Measurements from ENCODE around the gene EHMT1.

Gene EHMT1

DNA sequence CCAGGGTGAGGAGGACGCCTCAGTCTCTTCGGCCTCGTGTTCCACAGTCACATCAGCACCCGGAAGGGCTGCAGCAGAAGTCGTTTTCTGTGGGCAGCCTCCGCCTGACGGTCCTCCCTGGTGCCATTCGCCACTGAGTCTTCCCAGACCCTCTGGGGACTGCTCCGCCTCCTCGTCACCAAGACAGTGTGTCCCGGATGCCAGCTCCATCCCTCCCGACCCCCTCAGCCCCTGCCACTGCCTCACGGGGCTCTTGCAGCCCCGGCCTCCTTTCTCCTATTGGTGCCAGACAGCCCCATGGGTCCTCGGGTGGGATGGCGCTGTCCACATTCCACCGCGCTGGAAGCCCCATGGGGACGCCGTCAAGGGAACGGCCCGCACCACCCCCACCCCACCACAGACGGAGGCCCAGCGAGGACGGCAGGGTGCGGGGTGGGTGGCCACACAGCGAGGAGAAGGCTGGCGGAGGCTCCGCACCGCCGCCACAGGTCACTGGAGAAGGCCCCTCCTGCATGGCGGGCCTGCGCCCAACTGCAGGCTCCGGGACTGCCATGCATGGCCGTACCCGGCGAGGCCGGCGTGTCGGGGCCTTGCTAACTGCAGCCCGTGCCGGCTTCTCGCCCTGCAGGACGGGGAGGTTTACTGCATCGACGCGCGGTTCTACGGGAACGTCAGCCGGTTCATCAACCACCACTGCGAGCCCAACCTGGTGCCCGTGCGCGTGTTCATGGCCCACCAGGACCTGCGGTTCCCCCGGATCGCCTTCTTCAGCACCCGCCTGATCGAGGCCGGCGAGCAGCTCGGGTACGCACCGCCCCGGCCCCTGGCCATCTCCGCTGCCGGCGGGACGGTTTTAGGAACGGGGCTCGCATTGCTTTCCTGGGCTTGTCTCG is 215.2 kb downstream of the EHMT1 start:
- no peak for DNase-seq

DNA sequence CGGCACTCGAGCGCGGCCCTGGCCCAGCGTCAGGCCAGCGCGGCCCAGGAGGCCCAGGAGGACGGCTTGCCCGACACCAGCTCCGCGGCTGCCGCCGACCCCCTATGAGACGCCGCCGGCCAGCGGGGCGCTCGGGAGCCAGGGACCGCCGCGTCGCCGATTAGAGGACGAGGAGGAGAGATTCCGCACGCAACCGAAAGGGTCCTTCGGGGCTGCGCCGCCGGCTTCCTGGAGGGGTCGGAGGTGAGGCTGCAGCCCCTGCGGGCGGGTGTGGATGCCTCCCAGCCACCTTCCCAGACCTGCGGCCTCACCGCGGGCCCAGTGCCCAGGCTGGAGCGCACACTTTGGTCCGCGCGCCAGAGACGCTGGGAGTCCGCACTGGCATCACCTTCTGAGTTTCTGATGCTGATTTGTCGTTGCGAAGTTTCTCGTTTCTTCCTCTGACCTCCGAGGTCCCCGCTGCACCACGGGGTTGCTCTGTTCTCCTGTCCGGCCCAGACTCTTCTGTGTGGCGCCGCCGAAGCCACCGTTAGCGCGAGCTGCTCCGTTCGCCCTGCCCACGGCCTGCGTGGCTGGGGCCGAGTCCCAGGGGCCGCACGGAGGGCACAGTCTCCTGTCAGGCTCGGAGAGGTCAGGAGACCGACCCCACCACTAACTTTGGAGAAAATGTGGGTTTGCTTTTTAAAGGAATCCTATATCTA is 216.2 kb downstream of the EHMT1 start:
- DNase-seq, result no peak

DNA sequence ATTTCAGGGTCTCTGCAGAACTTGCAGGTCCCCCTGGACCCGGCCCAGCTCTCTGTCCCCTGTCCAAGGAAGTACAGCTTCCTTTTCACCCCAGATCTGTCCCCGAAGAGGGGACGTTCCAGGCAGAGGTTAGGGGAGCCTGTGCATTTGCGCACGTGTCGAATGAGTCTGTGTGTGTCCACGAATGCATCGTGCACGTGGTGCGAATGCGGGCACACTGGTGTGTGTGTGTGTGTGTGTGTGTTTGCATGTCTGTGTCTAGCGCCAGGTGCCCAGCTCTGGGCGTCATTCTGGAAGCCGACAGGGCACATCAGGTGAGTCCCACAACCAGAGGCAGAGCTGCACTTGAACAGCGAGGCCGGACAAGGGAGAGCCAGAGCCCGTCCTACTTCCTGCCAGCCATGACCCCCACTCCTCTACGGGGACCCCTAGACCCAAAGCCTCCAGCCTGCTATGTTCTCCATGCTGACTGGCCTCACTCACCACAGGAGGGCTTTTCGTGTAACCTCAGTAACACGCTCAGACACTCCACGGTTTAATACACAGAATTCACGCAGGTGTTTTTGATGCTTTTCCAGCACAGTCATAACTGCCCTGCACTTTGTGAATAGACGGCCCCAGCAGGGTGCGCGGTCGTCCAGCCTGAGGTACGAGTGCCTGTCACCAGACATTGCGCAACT is 217.5 kb downstream of the EHMT1 start:
- DNase-seq, result no peak

DNA sequence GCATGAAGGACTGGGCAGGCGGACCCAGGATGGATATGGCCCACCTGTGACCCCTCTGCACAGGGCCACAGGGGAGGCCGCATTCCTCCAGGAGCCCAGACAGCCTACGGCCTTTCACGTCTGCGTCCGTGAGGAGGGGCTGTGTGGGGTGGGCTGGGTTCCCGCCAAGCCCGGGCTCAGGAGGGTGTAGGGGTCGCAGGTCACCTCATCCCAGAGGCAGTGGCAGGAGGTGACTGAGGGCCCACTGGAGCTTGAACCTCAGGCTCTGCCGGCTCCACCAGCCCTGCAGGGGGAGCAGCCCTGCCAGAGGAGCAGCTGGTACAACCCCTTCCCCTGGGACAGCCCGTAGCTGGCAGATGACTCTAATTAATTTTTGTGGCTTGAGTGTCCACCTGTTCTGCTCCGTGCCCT is 218.0 kb downstream of the EHMT1 start:
- DNase-seq, result no peak

DNA sequence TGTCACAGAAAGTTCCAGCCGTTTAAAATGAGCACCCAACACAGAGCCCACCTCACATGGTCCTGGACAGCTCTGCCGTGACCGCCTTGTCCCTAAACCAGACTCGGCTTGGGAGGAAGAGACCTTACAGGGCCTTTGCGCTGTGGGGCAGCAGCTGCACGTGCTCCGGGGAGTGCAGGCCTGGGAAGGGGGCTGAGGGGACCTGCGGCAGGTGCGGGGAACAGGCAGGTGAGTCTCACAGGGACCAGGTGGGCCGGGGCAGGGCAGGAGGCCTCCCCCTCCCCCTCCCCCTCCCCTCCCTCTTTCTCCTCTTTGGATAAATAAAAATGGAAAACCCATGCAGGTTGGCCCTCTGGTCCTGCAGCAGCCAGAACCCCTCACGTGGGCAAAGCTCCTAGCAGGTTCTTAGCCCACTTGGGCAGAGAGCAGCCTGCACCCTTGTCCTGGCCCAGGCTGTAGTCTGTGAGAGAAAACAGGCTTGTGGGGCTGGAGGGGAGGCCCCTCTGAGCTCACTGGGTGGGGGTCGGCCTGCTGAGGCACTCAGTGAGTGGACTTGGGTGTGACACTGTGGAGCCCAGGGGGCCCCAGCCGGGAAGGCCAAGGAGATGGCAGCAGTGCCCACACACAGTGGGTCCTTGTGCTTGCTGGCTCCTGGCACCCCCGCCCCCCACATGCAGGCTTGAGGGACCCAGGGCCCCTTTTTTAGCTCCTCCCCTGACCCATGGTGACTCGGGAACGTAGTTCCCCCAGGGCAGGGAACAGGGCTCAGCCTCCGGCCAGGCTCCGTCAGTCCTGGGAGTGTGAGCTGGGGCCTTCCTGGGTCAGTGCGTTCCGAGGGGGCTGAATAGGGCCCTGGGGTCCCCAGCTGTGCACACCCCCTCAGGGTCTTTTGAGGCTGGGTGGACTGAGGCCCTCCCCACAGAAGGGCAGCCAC is 218.8 kb downstream of the EHMT1 start:
- DNase-seq, result no peak

DNA sequence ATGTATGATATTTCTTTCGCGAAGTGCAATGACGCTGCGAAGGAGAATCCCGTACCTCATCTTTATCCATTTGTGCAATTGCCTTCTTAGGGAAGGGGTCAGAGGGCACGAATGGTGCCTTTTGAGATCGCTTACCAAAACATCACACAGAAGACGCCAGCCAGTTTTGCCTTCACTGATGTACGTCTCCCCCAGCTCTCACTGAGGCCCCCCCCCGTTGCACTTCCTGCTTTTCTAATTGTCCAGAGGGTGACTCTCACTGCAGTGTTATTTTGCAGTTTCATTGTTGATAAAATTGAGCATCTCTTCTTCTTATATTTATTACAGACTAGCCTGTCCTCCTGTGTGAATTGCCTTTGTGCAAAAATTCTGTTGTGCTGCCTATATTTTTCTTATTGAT is 219.8 kb downstream of the EHMT1 start:
- no peak for DNase-seq

DNA sequence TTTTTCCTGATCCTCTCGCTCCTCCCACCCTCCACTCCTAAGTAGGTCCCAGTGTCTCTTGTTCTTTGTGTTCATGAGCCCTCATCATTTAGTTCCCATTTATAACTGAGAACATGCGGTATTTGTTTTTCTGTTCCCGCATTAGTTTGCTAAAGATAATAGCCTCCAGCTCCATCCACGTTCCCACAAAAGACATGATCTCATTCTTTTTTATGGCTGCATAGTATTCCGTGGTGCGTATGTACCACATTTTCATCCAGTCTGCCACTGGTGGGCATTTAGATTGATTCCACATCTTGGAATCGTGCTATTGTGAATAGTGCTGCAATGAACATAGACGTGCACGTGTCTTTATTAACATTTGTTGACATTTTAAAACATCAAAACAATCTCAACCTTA is 224.6 kb downstream of the EHMT1 start:
- no peak for DNase-seq

DNA sequence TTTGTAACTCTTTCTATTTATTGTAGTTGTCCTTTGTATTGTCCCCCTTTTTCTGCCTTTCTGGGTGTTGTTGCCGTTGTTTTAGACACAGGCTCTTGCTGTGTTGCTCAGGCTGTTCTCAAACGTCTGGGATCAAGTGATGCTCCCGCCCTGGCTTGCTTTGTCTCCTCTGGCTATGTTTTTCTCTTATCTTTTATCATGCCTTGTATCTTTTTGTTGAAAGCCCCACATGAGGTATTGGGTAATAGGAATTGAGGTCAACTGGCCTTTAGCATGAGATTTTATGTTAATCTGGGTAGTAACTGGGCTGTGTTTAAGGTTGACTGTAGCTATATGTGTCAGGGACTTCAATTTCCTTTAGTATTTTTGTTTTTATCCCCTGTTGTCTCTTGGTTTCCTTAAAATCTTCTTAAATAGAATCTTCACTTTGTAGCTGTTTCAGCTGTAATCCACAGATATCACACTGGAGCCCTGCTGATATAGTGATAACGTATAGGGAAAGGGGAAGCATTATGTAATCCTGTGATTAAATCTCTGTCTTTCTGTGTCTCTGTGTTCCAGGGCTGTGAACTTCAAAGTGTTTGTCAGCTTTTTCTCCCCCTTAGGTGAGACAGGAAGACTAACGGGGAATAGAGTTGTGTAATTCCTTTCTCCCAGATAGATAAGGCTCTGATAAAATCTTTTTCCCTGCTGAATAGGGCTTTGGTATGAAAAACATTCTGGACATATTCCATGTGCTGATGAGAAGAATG is 232.9 kb downstream of the EHMT1 start:
- DNase-seq, result no peak

DNA sequence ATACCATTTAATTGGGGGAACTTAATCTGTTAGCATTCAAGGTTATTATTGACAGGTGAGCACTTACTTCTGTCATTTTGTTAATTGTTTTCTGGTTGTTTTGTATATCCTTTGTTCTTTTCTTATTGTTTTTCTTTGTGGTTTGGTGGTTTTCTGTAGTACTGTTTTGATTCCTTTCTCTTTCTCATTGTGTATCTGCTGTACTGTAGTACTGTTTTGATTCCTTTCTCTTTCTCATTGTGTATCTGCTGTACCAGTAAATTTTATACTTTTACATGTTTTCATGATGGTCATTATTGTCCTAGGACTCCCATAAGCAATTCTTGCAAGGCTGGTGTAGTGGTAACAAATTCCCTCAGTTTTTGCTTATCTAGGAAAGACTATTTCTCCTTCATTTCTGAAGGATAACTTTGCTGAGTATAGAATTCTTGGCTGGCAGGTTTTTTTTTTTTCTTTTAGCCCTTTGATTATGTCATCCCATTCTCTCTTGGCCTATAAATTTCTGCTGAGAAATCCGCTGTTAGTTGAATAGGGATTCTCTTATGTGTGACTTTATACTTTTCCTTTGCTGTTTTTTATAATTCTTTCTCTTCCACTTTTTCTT is 234.7 kb downstream of the EHMT1 start:
- no peak for DNase-seq

DNA sequence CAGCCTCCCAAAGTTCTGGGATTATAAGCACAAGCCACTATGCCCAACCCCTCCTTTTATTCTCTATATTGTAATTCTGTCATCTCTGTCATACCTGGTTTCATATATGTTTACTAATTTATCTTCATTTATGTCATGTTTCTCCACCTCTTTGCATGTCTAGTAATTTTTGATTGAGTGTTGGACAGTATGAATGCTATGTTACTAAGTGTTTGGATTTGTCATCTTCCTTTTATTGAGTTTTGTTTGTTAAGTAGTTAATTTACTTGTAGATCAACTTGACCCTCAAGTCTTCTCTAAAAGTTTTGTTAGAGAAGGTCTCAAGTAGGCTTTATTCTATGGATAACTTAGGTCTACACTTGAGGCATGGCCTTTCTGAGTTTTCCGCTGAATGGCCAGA is 241.6 kb downstream of the EHMT1 start:
- no peak for DNase-seq

DNA sequence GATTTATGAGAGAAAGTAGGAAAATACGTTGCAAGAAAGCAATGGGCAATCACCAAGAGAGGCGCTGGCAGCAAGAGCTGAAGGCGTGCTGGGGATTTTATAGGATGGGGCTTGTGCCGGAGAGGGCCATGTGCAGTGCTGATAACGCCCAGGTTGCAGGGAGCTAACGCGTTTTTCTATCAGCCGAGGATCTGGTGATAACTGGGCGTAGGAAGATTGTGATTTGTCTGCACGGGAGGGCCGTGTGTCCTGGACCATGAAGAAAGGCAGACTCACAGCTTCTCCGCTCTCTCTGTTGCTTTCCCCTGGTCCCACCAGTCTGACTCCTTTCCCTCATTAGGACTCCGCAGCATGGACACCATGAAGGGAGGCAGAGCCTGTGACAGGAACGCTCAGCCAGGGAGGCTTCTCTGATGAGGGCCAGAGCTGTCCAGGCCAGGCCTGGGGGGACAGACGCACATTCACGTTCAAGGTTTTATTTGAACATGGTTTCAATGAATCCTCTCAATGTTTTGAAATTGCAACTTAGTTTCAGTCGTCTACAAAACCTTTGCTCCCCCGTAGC is 246.9 kb downstream of the EHMT1 start:
- DNase-seq, result no peak

DNA sequence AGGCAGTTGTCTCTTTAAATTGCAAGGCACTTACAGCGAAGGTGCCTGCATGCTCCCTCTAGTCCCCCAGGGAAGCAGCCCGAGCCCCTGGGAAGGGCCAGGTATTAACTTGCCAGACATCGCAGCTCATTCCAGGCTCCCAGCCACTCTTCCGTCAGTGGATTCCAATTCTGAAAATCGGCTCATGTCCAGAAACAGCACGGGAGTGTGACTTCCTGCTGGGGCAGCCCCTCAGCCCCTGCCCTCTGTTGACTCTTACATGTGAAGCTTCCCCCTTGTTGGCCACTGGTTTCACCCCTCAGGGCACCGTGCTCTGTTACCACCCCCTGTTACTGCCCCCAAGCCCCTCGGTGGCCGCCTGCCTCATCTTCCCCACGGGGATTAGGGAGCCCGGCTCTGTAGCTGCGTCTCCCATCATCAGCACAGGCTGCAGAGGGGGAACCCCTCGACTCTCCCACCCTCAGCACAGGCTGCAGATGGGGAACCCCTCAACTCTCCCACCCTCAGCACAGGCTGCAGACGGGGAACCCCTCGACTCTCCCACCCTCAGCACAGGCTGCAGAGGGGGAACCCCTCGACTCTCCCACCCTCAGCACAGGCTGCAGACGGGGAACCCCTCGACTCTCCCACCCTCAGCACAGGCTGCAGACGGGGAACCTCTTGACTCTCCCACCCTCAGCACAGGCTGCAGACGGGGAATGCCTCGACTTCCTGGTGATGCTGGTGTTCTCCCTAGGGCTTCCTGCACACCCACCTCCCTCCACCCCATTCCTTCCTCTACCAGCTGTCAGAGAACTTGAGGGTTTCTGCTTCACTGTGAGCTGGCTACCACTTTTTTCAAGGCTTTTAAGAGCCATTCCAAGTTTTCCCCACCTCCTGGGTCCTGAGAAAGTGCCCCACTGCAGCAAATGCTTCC is 247.7 kb downstream of the EHMT1 start:
- no peak for DNase-seq

DNA sequence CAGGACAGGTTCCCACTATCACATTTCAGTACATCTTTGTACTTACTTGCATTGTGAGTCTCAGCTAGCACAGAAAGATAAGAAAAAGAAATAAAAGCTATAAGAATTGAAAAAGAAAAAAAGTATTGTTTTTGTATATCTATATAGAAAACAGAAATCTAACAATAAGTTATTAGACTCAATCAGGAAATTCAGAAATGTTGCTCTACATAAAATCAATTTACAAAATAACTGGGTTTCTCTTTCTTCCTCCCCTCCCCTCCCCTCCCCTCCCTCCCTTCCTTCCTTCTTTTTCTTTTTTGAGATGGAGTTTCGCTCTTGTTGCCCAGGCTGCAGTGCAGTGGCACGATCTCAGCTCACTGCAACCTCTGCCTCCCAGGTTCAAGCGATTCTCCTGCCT is 251.6 kb downstream of the EHMT1 start:
- no peak for DNase-seq

DNA sequence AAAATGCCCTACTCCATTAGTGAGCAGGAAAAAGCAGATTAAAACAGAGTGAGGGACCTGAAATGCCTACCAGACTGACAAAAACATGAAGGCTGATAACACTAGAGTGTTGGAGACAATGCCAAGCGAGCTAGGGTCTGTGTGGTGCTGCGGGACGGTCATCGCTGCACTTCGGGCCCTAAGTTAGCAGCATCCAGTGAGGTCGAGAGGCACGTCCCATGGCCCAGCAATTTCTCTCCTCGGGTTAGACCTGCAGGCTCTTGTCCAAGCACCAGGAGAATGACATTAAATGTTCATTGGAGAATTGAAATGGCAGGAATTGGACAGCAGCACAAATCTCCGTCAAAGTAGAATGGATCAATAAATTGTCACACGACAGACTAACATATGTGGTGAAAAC is 253.5 kb downstream of the EHMT1 start:
- no peak for DNase-seq

DNA sequence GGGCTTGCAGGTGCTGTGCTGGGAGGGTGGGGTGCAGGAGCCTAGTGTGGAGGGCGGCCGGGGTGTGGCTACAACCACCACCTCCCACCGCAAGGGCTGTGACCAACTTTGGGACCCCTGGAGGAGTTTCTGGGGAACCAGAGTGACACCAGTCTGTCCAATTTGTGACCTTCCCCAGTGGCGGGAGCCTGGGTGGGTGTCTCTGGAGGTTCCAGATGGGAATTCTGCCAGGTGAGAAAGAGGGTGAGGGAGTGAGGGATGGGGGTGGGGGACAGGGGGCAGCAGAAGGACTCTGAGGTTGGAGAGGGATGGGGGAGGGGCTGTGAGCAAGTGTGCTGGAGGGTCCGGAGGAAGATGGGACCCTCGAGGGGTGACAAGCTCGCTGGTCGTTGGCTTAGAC is 254.6 kb downstream of the EHMT1 start:
- DNase-seq, result no peak

DNA sequence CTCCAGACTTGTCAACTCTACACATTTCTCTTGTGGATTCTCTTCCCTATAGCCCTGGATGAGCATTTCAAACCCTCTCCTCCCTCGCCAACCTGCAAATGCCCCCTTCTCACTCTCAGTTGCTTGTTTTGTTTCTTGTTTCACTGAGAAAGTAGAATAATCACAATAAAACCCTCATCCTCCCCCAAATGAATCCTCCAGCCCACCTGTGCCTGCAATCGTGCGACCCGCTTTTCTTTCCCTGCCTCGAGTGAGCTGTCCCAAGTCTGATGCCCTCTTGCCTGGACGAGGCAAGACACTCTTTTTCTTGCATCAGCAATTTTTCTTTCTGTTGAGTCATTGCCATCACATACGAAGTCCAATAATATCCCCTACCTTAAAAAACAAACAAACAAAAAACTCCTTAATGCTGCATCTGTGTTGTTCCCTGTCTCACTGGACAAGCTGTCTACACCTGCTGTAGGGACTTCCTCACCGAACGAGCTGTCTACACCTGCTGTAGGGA is 255.1 kb downstream of the EHMT1 start:
- DNase-seq, result no peak

DNA sequence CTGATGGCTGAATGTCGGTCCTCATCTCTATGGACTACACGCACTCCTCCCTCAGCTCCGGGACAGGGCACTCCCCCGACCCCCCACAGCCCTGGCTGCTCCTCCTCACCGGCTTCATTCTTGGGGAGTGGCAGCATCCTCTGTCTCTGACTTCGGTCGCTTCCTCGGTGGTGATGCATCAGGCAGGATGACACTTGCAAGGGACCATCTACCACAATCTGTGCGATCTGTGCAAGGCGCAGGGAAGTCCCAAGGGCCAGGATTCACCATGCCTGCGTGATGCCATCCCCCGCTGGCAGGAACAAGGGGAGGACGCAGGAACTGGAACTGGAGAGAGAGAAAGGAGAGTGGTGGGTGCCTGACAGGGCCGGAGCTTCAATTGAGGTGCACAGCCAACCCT is 256.5 kb downstream of the EHMT1 start:
- no peak for DNase-seq

DNA sequence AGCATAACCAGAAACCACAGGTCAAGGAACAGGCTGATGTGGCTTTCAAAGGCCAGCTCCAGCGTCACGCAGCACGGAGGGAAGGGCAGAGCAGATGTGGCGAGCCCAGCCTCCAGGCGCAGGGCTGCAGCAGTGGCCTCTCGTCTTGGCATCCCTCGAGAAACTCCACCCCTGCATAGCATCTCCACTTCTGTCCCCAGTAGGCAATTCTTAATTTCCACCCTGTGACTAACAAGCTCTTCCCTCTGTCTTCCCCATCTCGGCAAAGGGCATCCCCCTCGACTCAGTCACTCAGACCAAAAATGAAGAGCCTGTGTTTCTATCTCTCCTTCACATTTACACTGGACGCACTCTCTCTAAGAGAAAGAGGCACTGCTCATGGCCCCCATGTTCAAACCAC is 257.0 kb downstream of the EHMT1 start:
- DNase-seq, result no peak

DNA sequence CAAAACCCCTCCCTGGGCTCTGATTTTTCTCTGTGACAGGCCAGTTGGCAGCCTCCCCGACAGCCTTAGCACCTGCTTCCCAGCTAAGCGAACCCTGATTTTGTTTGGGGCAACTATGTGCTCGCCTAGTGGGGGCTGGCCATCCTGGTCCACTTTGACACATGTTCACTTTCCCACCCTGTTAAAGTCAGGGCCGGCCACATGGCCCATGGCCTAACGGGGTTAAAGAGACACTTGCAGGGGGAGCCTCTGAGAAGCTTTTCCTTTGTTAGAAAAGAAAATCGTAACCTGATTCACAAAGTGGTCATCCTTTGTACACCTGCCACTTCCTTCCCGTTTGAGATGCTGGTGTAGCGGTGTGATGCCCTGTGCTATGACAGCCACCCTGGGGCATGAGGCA is 257.5 kb downstream of the EHMT1 start:
- DNase-seq, result no peak
